ENCODE results near the gene CLPX. TPM values are rescaled to one million over a fixed set of nuclear protein-coding genes. Genes with fewer than 3 reads are reported as not detected.
A peak's percentile ranks its signal among the peaks of the same experiment; 100 is the strongest.
"Not testable (repeated sequence)": the region's sequence is repeated elsewhere in the genome, so short reads cannot be mapped to it uniquely, and the experiment has no call there.

CLPX gene
- total RNA-seq, 1 donor from 2014 or later, result 40.7 TPM

DNA sequence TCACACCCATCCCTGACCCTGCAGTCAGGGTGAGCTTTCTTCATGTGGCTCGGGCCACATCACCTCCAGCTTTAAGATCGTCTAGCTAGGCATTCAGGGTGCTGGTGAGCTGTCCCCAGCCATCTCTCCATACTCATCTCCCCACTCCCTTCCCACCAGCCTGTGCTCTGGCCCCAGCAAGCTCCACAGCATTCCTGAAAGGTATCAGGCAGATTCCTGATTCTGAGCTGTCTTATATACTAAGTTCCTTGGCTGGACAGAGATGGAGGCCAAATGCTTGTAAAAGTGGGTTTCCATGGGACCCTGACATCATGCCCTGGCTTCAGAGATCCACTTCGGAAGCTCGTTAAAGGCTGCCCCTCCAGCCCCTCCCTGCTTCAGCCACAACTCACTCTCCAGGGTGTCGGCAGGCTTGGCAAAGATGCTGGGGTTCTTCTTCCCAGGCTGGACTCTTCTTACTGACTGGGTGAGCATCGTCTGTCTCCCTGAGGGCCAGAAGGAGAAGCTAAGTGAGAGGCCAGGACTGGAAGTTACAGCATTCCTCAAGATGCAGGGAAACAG, 22.2 kb upstream of the CLPX start:
- DNase-seq (ENCODE audit: low read depth), result no peak

DNA sequence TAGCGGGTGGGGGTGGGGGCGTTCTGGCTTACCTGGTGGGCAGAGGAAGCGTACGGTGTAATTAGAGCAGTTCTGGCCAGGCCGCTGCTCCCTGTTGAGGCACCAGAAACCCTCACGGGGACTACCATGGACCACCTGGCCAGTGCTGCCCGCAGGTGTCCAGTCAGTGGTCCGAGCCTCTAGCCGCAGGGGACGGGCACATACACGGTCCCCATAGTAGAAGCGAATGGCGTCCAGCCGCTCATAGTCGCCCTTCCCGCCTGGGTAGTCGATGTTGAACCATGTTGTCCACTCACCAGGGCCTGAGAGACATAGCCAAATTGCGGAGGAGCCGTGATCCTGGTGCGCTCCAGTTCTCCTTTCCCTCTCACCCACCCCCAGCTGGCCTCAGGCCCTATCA, 21.6 kb upstream of the CLPX start:
- DNase-seq (ENCODE audit: low read depth), result no peak

DNA sequence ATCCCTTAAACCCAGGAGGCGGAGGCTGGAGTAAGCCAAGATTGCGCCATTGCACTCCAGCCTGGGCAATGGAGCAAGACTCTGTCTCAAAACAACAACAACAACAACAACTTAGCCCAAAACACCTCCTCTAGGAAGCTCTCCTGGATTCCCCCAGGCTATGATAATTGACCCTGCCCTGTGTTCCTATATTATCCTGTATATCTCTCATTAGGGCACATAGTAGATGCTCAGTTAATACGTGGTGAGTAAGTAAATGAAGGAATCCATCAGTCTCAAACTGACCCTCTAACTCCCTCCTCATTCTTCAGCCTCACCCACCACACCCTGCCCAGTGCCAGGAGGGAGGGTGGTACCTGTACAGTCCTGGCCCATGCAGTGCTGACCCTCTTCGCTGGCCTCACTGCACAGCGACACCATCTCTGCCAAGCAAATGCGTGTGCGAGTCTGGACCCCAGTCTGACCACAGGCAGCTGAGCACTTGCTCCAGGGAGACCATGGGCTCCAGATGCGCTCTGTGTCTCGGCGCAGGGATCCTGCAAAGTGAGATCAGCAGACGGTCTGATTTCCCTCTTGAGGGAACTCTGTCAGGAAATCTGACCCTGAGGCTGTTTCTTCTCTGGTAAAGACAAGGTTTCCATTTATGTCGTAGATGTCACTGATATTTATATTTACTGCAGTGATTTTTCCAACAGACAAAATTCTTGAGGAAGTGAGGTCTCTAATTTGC, 20.0 kb upstream of the CLPX start:
- DNase-seq (ENCODE audit: low read depth), result no peak

DNA sequence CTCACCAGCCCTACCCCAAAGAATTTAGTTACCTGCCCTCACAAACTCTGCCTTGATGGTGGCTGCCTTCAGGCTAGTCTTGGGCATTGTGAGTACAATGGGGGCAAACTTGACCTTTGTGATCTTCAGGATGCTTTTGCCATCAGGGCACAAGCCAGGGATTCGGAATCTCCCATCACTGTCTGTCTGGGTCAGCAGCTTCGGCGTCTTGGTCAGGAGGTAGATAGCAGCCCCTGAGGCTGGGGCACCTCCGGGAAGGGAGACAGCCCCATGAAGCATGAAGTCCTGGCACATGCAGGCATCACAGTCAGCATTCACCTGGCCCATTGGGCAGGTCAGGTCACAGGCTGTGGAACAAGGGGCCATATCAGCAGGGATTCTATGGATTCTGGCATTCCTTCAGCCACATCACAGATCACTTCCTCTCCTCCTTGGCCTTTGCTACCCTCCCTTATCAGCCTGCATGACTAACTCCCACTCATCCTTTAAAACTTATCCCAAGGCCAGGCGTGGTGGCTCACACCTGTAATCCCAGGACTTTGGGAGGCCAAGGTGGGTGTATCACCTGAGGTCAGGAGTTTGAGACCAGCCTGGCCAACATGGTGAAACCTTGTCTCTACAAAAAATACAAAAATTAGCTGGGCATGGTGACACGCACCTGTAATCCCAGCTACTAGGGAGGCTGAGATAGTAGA, 19.2 kb upstream of the CLPX start:
- no peak for DNase-seq (ENCODE audit: low read depth)

DNA sequence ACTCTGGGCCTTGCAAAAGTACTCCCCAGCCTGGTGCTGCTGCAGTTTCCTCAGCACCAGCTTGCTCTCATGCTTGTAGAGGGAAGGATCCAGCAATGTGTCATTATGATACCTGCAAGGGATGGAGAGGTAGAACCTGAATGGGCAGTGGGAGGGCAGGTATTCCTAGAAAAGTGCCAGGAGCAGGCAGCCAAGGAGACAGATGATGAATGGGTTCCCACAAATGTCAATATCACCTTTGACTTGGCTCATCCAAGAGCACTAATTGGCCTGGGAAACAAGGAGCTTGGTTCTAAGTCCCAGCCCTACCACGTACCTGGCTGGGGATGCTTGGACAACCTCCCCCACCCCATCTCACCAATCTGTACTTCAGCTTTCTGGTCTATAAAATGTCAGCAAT, 16.8 kb upstream of the CLPX start:
- no peak for DNase-seq (ENCODE audit: low read depth)

DNA sequence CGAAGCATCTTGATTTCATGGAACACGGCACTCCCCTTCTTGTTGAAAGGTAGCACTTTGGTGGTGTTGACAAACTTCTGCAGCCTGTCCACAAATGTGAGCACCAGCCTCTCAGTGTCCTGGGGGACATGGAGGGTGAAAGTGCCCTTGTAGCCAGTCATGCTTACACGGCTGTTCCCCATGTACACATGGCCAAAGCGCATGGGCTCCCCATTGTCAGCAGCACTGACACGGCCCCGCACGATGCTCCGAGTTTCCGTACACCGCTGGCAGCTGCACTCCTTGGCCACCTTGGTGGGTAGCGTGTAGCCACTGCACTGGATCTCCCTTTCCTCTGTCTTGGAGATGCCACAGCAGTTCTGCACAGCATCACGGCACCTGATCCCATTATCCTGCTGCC, 13.4 kb upstream of the CLPX start:
- no peak for DNase-seq (ENCODE audit: low read depth)

DNA sequence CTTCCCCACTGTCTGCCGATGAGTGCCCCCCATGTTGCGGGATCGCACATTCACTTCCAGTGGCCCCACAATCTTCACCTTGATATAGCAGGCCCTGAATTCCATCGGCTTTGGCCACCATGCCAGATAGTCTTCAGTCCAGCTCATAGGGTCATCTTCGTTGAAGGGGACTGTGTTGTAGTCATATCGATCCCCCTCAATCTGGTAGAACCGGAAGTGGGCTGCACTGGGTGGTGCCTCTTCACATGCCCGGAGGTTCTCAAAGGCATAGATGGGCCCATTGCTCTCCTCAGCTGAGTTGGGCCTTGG, 12.1 kb upstream of the CLPX start:
- no peak for DNase-seq (ENCODE audit: low read depth)

DNA sequence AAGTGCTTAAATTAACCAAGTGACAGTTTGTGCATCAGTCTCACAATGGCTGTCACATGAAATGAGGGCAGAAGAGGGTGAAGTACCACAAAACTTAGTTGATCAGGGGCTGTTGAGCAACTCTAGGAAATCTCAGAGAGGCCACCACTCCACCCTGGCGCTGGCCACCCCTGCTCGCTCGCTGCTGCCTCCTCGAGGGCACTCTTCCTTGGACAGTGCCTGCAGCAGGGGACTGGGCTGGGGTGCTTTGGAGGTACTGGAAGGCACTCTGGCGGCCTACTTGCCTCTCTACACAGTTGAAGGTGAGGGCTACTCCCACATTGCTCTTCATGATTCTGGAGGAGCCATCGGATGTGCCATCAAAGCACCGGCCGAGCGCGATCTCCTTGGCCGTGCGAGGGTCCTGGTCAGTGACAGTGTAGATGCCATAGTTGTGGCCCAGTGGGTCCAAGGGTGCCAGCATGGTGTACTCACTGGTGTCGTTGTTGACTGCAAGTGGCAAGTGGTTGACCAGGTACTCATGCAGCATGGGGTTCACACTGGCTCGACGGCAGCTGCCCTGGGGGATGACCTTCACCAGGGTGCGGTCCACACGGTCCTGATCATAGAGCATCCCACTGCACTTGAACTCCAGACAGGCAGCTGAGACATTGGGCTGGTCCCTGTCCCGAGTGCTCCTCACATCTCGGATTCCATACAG, 11.6 kb upstream of the CLPX start:
- no peak for DNase-seq (ENCODE audit: low read depth)

DNA sequence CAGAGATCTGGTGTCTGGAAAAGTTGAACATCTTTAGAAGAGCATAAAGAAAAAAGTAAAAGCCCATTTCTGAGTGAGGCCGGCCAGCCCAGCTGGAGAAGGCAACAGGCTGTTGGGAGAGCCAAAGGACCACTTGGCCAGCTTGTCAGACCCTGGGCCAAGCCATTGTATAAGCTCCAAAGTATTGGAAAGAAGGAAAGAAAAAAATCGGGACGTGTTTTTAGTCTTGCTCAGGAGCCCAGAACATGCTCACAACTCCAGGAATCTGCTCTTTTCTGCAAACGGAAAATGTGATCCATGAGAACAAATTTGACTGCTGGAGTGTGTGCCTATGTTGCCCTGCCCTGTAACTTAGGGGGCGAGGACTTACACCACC, 10.4 kb upstream of the CLPX start:
- no peak for DNase-seq (ENCODE audit: low read depth)

DNA sequence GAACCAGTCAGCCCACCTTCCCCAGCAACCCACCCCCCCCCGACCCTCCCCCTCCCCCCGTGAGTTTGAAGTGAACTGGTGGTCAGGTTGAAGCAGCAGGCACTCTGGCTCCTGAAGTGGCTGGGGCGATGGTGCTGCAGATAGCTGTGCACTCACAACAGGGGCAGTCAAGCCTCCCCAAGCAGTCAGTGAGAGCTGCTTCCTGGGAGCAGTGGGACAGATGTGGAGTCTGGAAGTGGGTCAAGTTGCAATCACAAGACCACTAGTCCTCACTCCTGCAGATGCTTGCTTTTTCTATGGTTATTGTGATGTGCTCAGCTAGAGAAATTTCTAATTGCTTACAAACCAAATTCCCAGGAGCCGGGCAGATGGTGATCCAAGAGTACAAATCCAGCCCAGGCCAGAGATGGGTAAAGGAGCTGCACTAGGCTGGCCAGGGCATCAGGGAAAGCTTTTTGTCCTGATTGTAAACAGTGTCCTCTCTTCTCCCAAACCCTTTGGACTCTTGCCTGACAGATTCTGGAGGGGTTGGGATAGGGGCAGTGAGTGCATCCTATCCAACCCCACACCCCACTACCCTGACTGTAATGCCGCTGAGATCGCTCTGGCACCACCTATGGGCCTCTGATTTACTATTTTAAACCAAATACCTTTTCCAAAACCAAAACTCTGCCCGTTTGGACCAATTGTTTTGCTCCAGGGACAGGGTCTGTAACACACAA, 9.8 kb upstream of the CLPX start:
- peak; percentile 28 for DNase-seq (ENCODE audit: low read depth)

DNA sequence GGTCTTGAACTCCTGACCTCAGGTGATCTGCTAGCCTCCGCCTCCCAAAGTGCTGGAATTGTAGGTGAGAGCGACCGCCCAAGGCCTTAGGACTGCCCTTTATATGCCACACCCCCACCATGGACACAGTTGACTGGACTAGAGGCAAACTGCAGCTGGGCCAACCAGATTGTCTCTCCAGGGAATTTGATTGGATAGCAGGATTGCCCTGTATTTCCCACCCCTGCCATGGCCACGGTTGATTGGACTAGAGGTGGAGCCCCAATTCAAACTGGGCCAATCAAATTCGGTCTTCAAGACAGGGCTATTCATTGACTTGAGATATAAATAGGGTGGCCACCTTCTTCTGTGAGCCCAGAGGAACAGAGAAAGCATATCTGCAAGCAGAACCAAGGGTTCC, 6.9 kb upstream of the CLPX start:
- DNase-seq (ENCODE audit: low read depth), result peak; percentile 15

DNA sequence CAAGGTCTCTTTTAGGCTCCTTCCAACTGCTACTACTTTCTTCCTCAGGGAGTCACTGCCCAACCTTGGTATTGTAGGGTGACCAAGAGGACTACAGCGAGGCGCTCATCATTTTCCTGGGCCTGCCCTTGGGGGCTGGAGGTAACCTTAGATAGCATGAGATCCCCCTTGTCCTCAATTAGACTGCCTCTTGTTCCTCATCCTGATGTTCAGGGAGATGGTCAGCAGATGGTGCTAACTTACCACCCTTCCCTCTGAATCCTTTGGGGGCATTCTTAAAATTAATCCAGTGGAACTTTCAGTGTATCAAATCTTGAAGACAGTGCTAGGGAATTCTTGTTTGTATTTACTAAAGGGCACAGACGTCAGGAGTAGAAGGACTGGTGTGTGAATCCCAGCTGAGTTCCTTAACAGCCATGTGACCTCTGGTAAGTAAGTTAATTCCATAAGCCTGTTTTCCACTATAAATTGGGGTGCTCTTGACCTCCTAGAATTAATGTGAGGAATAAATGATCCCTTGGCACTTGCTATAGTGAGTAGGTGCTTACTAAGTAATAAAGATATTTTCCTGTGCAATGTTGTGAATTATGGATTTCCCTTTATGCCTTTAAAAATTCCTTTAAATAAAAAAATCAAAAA, 4.1 kb upstream of the CLPX start:
- peak; percentile 71 for DNase-seq (ENCODE audit: low read depth)

DNA sequence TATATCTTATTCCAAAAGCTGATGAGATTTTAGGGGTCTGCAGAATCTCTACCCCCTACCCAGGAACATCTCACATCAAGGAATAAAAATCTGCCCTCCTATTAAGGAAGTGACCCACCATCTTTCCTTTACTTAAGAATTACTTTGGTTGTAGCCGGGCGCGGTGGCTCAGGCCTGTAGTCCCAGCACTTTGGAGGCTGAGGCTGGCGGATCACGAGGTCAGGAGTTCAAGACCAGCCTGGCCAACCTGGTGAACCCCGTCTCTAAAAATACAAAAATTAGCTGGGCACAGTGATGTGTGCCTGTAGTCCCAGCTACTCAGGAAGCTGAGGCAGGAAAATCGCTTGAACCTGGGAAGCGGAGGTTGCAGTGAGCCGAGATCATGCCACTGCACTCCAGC, 3.3 kb upstream of the CLPX start:
- not testable (repeated sequence) for DNase-seq (ENCODE audit: low read depth)

DNA sequence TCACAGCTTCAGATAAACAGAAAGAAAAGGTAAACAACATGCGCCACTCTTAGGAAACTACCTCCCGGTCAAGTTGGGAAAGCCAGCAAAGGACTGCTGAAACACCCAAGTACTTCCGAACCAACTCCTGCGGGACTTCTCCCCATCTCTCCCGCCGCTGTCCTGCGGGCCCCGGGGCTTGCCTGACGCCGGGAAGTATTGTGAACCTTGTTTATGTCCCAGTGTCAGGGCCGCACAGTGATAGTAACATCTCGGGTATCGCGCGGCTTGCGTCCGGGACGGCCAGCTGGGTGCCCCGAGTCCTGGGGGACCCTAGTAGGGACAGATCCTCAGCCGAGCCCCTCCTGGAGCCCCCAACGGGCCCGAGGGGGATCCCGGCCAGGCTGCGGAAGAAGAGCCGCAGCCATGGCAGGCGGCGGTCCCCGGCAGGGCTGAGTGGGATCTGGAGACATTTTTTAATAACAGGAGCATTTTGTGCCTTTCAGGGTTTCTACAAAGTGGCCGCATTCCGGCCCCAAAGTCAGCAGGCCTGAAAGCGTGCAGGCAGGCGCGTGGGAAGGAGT, 756 bp downstream of the CLPX start:
- peak; percentile 64 for DNase-seq (ENCODE audit: low read depth)

DNA sequence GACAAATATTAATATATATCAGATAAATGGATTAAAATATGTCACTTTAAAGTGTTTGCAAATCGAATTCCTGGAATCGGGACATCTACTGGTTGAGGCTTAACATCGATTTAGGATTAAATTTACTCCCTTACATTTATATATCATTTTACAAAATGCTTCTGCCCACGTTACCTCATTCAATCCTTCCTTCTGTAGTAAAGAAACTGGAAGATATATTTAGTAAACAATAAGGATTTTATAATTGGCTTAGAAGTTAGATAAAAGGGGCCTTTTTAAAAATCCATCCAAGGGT, 1.3 kb downstream of the CLPX start:
- DNase-seq (ENCODE audit: low read depth), result no peak

DNA sequence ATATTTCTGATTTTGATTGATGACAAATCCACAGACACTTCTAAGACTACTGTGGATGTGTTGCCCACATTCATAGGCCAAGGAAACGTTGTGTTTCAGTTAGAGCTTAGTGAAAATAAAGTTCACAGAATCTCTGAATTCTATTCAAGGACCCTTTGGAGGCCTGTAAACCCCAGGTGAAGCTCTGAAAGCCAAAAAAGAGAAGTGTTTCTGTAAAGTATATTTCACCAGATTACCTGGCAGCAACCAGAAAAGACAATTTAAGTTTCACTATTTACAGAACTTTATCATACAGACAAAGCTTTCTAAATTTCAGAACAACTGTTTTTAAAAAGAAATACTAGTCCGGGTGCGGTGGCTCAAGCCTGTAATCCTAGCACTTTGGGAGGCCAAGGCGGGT, 2.6 kb downstream of the CLPX start:
- no peak for DNase-seq (ENCODE audit: low read depth)

DNA sequence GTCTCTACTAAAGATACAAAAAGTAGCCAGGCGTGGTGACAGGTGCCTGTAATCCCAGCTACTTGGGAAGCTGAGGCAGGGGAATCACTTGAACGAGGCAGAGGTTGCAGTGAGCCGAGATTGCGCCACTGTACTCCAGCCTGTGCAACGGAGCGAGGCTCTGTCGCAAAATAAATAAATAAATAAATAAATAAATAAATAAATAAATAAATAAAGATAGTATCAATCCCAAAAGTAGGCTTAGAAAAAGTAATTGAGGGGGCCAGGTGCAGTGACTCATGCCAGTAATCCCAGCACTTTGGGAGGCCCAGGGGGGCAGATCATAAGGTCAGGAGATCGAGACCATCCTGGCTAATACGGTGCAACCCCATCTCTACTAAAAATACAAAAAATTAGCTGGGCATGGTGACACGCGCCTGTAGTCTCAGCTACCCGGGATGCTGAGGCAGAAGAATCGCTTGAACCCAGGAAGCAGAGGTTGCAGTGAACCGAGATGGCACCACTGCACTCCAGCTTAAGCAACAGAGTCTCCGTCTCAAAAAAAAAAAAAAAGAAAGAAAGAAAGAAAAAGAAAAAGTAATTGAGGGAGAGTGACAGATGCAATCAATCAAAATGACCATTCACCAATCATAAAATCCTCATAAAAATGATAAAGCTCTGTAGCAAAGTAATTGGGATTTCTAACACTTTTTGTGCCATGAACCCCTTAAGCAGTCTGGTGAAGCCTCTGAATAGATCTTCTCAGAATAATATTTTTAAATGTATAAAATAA, 3.4 kb downstream of the CLPX start:
- not testable (repeated sequence) for DNase-seq (ENCODE audit: low read depth)

DNA sequence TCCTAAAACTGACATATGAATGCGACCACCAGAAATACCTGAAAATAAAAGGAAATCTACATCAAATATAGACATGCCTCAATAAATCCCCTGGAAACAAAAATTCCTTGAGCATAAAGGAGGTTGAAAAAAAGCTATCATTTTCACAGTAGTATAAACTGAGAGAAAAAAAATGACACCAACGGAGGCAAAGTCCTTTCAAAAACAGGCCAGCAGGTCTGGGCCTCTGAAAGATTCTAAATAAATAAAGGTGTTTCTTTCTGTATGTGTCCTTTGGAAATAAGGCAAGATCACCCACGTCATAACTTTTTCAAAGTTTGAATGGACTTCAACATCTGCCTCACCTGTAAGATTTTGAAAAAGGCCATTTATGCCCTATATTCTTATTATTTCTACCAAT, 5.0 kb downstream of the CLPX start:
- DNase-seq (ENCODE audit: low read depth), result no peak

DNA sequence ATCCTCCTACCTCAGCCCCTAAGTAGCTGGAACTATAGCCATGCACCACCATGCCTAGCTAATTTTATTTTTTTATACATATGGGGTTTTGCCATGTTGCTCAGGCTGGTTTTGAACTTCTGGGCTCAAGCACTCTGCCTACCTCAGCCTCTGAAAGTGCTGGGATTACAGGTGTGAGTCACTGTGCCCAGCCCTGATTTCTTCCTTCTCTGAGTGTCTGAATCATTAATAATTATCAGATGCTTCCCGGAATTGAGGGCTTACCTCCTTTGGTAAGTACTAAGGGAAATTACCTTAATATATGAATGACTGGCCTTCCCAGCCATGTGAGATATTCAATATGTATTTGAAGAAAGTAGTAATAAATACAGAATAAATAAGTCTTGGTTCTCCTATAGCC, 7.2 kb downstream of the CLPX start:
- no peak for DNase-seq (ENCODE audit: low read depth)

DNA sequence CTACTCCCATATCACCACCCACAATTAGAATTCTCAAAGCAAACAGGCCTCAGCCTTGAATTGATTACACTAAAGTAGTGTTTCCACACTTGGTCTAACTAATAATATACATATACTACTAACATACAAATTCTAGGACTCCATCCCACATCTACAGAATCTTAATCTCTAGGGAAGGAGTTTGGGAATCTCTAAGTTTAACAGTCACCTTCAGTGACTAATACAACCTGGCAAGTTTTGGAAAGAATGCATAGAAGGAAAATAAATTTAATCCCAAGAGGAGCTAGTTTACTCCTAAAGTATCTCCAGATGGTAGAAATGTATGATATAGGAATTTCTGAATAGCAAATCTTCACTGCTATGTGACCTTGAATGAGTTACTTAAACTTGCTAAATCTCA, 9.1 kb downstream of the CLPX start:
- no peak for DNase-seq (ENCODE audit: low read depth)
